ENCODE measurements around the gene SUPT7L. TPM values are rescaled to one million over a fixed set of nuclear protein-coding genes. Genes with fewer than 3 reads are reported as not detected.

The SUPT7L gene
- total RNA-seq, 1 experiment from 2014 or later, result 25.2 TPM

DNA sequence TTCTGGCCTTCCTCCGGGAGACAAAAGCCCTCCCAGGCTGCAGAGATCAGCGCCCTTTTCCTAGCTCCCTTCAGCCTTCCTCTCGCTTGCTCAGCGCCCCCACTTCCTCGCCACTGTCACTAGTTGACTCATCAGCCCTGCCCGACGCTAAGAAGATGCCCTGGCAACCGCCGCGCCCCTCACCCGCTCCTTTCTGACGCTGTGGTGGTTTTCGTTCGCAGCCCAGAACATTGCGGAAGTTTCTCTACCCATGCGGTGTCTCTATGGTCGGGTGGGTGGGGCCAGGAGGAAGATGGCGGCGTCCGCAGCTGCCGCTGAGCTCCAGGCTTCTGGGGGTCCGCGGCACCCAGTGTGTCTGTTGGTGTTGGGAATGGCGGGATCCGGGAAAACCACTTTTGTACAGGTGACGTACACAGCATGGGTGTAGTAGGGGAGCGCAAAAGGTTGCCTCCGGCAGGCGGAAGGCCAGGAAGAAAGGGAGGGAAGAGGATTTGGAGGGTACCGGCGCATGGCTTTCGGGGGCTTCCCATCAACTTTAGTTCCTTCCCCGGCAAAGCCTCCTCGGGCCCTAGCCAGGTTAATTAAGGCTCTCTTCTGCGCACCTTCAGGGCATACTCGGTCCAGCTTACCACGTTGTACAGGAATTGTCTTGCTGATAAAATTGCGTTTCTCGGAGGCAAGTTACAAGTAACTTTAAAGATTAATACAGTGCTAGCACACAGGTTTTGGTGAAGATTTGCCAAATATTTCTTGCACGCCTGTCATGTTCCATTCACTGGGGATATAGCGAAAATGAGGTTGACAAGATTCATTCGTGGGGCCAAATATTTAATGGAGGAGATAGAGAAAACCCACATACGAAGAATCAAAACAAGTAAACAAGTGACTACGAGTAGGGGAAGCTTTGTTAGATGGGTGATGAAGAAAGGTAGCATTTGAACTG lies 34.4 kb downstream of the SUPT7L start, which contains the start of the genes CCDC121 and GPN1:
Gene CCDC121 (minus strand): TSS at position 246 of the 943 bp plus-strand sequence. CDS start 1,213 bp downstream, outside the sequence.
Gene GPN1 (plus strand): TSS at position 284 of the 943 bp plus-strand sequence. CDS start 9 bp downstream, at position 293.
- Histone ChIP-seq H3K27me3 (ENCODE audit: insufficient read depth, low read length) (no peaks in the 10 kb centered on the region), H3K4me1 (ENCODE audit: control insufficient read depth in 1 of 2, insufficient read depth in 2 of 2, low read length in 2 of 2) (peaks cover 9 to 24% of the 10 kb centered on the region in 2 experiments), H3K27ac (ENCODE audit: low read depth, low read length) (peak within 1 kb of the TSS; percentile 46), H4K20me1 (ENCODE audit: insufficient read depth) (no peaks in the 10 kb centered on the region), H3K9ac (ENCODE audit: low read length) (peak within 1 kb of the TSS; percentile 88), H3K36me3 (ENCODE audit: control insufficient read depth in 1 of 2, insufficient read depth in 2 of 2, low read length in 2 of 2) (peaks cover 12 to 15% of the 10 kb centered on the region in 2 experiments; a peak in 2 of 4 replicates), H3K79me2 (ENCODE audit: insufficient read depth, low read length) (peaks cover 14% of the 10 kb centered on the region), H3K4me3 (replicated peaks in 1 of 2; ENCODE audit: low read depth in 1 of 2, low read length in 2 of 2) (peak within 1 kb of the TSS; percentile 91 to 93), H3K9me2 (ENCODE audit: insufficient read depth) (no peaks in the 10 kb centered on the region), H3K9me3 (ENCODE audit: control insufficient read depth in 1 of 2, insufficient read depth in 1 of 2, low read depth in 1 of 2, low read length in 2 of 2) (no peaks in the 10 kb centered on the region), H3K4me2 (ENCODE audit: low read length) (peak within 1 kb of the TSS; percentile 97), H2AFZ (ENCODE audit: low read depth, low read length, poor library complexity, severe bottlenecking) (peak within 1 kb of the TSS; percentile 31)
- DNase-seq (ENCODE audit: low read depth, low spot score), result peak; percentile 59
- POLR2A ChIA-PET, result no interaction called here
- intact Hi-C loops (cut with micrococcal nuclease), result loop anchor here (2.0 to 10.0 kb wide), 2 partner anchors 184 to 220 kb away; partner anchors contain the start of genes KRTCAP3 and PPM1G
- BruUV-seq (replicated peaks), result TSS peak; percentile 47
- ATAC-seq, result peak; percentile 93
- TF ChIP-seq POLR2AphosphoS5 (IDR thresholded peaks at IDR 0.05; ENCODE audit: low read depth, low read length) (peak; percentile 95), ZBTB33 (IDR thresholded peaks at IDR 0.05; ENCODE audit: extremely low read depth, insufficient replicate concordance, low read length) (peak; percentile 69), ZNF274 (IDR thresholded peaks at IDR 0.05; ENCODE audit: low read depth, low read length) (no peak), SIN3A (IDR thresholded peaks at IDR 0.05; ENCODE audit: low read depth) (peak; percentile 92), EGR1 (IDR thresholded peaks at IDR 0.05; ENCODE audit: low read depth) (peak; percentile 63), YY1 (IDR thresholded peaks at IDR 0.05; ENCODE audit: extremely low read depth, insufficient replicate concordance, low read depth, low read length) (peak; percentile 98), CBX3 (IDR thresholded peaks at IDR 0.05; ENCODE audit: low read depth) (peak; percentile 70; the same call in 1 of the 2 replicates), ELF1 (IDR thresholded peaks at IDR 0.05; ENCODE audit: borderline replicate concordance, low read depth) (peak; percentile 47; the same call in 1 of the 2 replicates), POLR2A (IDR thresholded peaks at IDR 0.05; ENCODE audit: borderline replicate concordance, extremely low read depth, insufficient read depth, insufficient read length) (peak; percentile 90), FOSL1 (IDR thresholded peaks at IDR 0.05; ENCODE audit: low read depth) (no peak; the same call in 1 of the 2 replicates)
- TF ChIP-seq, protein P1, sequence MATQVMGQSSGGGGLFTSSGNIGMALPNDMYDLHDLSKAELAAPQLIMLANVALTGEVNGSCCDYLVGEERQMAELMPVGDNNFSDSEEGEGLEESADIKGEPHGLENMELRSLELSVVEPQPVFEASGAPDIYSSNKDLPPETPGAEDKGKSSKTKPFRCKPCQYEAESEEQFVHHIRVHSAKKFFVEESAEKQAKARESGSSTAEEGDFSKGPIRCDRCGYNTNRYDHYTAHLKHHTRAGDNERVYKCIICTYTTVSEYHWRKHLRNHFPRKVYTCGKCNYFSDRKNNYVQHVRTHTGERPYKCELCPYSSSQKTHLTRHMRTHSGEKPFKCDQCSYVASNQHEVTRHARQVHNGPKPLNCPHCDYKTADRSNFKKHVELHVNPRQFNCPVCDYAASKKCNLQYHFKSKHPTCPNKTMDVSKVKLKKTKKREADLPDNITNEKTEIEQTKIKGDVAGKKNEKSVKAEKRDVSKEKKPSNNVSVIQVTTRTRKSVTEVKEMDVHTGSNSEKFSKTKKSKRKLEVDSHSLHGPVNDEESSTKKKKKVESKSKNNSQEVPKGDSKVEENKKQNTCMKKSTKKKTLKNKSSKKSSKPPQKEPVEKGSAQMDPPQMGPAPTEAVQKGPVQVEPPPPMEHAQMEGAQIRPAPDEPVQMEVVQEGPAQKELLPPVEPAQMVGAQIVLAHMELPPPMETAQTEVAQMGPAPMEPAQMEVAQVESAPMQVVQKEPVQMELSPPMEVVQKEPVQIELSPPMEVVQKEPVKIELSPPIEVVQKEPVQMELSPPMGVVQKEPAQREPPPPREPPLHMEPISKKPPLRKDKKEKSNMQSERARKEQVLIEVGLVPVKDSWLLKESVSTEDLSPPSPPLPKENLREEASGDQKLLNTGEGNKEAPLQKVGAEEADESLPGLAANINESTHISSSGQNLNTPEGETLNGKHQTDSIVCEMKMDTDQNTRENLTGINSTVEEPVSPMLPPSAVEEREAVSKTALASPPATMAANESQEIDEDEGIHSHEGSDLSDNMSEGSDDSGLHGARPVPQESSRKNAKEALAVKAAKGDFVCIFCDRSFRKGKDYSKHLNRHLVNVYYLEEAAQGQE (IDR thresholded peaks at IDR 0.05; ENCODE audit: low read depth), result no peak
- TF ChIP-seq, protein P2, sequence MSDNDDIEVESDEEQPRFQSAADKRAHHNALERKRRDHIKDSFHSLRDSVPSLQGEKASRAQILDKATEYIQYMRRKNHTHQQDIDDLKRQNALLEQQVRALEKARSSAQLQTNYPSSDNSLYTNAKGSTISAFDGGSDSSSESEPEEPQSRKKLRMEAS (IDR thresholded peaks at IDR 0.05), result peak; percentile 79
- CTCF ChIA-PET, result interaction anchor here (1.0 kb wide), 1 partner anchor 54 kb away, joined by 4 read pairs; no protein-coding TSS in a partner anchor
- RAD21 ChIA-PET (ENCODE audit: low non-redundant PET in 1 of 2, low total read pairs in 2 of 2, uncharacterized antibody in 2 of 2, unreplicated experiment in 2 of 2), result interaction anchor here in 1 of 2 experiments (0.8 kb wide), 1 partner anchor 200 kb away, joined by 3 read pairs; no protein-coding TSS in a partner anchor

Measured in HCT116 (cell line).